Measurements from ENCODE around the gene TBC1D14.

Gene TBC1D14

GRCh38 chr4:6932918-6933317 lies 23.3 kb downstream of the TBC1D14 start:
- peaks cover 7% of the 10 kb centered on the region; the same call in 1 of the 2 replicates for H3K4me1 ChIP-seq (ENCODE audit: control insufficient read depth, insufficient read depth, low read length)
- H3K27ac ChIP-seq (ENCODE audit: low read depth, low read length): no peak overlapping the region
- no peaks in the 10 kb centered on the region for H3K36me3 ChIP-seq (ENCODE audit: control insufficient read depth, insufficient read depth, low read length)
- H3K9ac ChIP-seq (ENCODE audit: low read depth, low read length): no peak overlapping the region
- no peaks in the 10 kb centered on the region for H3K9me3 ChIP-seq (ENCODE audit: control insufficient read depth, insufficient read depth, low read length)
- H3K4me3 ChIP-seq (ENCODE audit: low read depth, low read length): no peak overlapping the region
- no peaks in the 10 kb centered on the region for H3K27me3 ChIP-seq (ENCODE audit: control insufficient read depth, insufficient read depth, low read length)

- no peaks in the 10 kb centered on the region for H3K27me3 ChIP-seq (ENCODE audit: control insufficient read depth, insufficient read depth, low read length)
- H3K27ac ChIP-seq (ENCODE audit: low read depth, low read length): no peak overlapping the region
- H3K4me3 ChIP-seq (ENCODE audit: low read depth, low read length): no peak overlapping the region
- H3K9ac ChIP-seq (ENCODE audit: low read depth, low read length): no peak overlapping the region
- no peaks in the 10 kb centered on the region for H3K9me3 ChIP-seq (ENCODE audit: control insufficient read depth, insufficient read depth, low read length)
- no peaks in the 10 kb centered on the region for H3K36me3 ChIP-seq (ENCODE audit: control insufficient read depth, insufficient read depth, low read length)
- peaks cover 13% of the 10 kb centered on the region for H3K4me1 ChIP-seq (ENCODE audit: control insufficient read depth, insufficient read depth, low read length)
Measured at GRCh38 chr4:6933691-6934430, 24.2 kb downstream of the TBC1D14 start.

DNA sequence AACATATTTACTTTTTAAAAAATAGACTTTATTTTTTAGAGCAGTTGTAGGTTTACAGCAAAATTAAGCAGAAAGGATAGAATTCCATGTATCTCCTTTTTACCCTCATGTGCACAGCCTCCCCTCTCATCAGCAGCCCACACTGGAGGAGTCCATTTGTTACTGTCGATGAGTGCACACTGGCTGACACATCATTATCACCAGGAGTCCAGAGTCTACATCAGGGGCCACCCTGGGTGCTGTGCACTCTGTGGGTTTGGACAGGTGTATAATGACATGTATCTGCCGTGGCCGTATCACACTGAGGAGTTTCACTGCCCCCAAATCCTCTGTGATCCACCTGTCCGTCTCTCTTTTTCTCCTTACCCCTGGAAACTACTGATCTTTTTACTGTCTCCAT lies 26.3 kb downstream of the TBC1D14 start:
- Histone ChIP-seq H3K27ac (ENCODE audit: low read depth, low read length) (no peak overlapping the region), H3K4me1 (ENCODE audit: control insufficient read depth, insufficient read depth, low read length) (peaks cover 19% of the 10 kb centered on the region), H3K9ac (ENCODE audit: low read depth, low read length) (no peak overlapping the region), H3K9me3 (ENCODE audit: control insufficient read depth, insufficient read depth, low read length) (no peaks in the 10 kb centered on the region), H3K4me3 (ENCODE audit: low read depth, low read length) (no peak overlapping the region), H3K27me3 (ENCODE audit: control insufficient read depth, insufficient read depth, low read length) (no peaks in the 10 kb centered on the region), H3K36me3 (ENCODE audit: control insufficient read depth, insufficient read depth, low read length) (no peaks in the 10 kb centered on the region)

DNA sequence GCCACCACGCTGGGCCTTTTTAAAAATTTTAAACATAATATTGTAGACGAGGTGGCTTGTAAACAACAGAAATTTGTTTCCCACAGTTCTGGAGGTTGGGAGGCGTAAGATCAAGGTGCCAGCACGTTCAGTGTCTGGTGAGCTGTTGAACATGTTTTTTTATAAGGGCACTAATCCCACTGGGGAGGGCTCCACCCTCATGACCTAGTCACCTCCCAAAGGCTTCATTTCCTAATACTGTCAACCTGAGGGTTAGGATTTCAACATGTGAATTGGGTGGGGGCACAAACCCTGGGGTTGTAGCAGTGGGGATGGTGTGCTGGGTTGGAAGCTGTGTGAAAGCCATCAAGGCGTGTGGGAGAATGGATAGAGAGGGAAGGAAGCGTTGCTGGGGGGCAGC lies 27.6 kb downstream of the TBC1D14 start:
- Histone ChIP-seq H3K27ac (ENCODE audit: low read depth, low read length) (no peak overlapping the region), H3K9me3 (ENCODE audit: control insufficient read depth, insufficient read depth, low read length) (no peaks in the 10 kb centered on the region), H3K9ac (ENCODE audit: low read depth, low read length) (no peak overlapping the region), H3K4me1 (ENCODE audit: control insufficient read depth, insufficient read depth, low read length) (peaks cover 29% of the 10 kb centered on the region), H3K36me3 (ENCODE audit: control insufficient read depth, insufficient read depth, low read length) (no peaks in the 10 kb centered on the region), H3K27me3 (ENCODE audit: control insufficient read depth, insufficient read depth, low read length) (no peaks in the 10 kb centered on the region), H3K4me3 (ENCODE audit: low read depth, low read length) (no peak overlapping the region)

DNA sequence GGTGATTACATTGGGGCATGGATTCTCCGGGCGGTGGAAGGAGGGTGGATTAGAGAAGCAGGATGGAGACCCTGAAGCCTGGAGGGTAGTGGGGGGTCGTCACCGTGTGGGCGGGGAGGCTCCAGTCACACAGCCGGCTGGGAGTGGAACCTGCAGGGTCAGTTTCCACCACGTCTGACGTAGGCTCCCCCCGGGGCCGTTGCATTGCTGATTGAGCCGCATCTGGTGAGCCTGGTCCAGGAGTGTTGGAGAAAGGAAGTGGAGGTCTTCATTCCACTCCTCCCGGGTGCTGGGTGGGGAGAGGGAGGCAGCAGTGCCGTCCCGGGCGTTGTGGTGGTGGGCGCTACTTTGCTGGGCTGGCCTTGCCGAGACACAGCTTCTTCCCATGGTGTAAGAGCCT lies 28.1 kb downstream of the TBC1D14 start:
- Histone ChIP-seq H3K27ac (ENCODE audit: low read depth, low read length) (no peak overlapping the region), H3K27me3 (ENCODE audit: control insufficient read depth, insufficient read depth, low read length) (no peaks in the 10 kb centered on the region), H3K4me1 (ENCODE audit: control insufficient read depth, insufficient read depth, low read length) (peaks cover 35% of the 10 kb centered on the region), H3K9me3 (ENCODE audit: control insufficient read depth, insufficient read depth, low read length) (no peaks in the 10 kb centered on the region), H3K9ac (ENCODE audit: low read depth, low read length) (no peak overlapping the region), H3K4me3 (ENCODE audit: low read depth, low read length) (no peak overlapping the region), H3K36me3 (ENCODE audit: control insufficient read depth, insufficient read depth, low read length) (no peaks in the 10 kb centered on the region)

GRCh38 chr4:6938237-6938636 lies 28.6 kb downstream of the TBC1D14 start:
- Histone ChIP-seq H3K27me3 (ENCODE audit: control insufficient read depth, insufficient read depth, low read length) (no peaks in the 10 kb centered on the region), H3K4me3 (ENCODE audit: low read depth, low read length) (no peak overlapping the region), H3K27ac (ENCODE audit: low read depth, low read length) (no peak overlapping the region), H3K9me3 (ENCODE audit: control insufficient read depth, insufficient read depth, low read length) (no peaks in the 10 kb centered on the region), H3K4me1 (ENCODE audit: control insufficient read depth, insufficient read depth, low read length) (peaks cover 40% of the 10 kb centered on the region), H3K9ac (ENCODE audit: low read depth, low read length) (no peak overlapping the region), H3K36me3 (ENCODE audit: control insufficient read depth, insufficient read depth, low read length) (no peaks in the 10 kb centered on the region)

DNA sequence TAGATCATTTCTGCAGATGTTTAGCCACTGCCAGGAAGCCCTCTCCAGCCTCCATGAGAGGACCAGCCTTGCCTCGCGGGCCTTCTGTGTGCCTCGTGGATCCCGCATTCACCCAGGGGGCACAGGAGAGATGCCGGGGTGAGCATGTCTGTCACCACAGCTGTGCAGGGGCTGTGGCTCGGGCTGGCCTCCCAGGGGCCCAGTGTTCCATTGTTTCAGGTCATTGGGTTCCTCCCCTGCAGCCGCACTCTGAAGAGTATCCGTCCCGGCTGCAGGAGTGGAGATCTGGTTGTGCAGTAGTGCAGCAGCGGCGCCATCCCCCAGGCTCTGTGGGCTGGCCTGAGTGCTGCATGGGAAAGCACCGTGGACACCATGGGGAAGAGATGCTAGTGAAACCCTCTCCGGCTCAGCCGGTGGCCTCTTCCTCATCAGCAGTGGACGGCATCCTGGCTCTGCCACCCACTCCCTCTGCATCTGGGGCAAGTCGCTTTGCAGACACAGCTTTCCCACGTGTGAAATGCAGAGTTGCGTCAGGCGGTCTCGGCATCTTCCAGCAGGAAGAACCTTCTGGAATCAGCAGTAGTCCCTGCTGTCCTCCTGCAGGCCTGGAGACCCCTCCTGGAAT lies 29.1 kb downstream of the TBC1D14 start:
- no peak overlapping the region for H3K27ac ChIP-seq (ENCODE audit: low read depth, low read length)

GRCh38 chr4:6939761-6940743 lies 30.4 kb downstream of the TBC1D14 start:
- Histone ChIP-seq H3K27ac (ENCODE audit: low read depth, low read length) (peak overlapping the region; percentile 42), H3K9me3 (ENCODE audit: control insufficient read depth, insufficient read depth, low read length) (no peaks in the 10 kb centered on the region), H3K4me1 (ENCODE audit: control insufficient read depth, insufficient read depth, low read length) (peaks cover 58% of the 10 kb centered on the region), H3K36me3 (ENCODE audit: control insufficient read depth, insufficient read depth, low read length) (no peaks in the 10 kb centered on the region), H3K9ac (ENCODE audit: low read depth, low read length) (no peak overlapping the region), H3K27me3 (ENCODE audit: control insufficient read depth, insufficient read depth, low read length) (no peaks in the 10 kb centered on the region), H3K4me3 (ENCODE audit: low read depth, low read length) (no peak overlapping the region)

More for the DNA sequence above, 29.1 kb downstream of the TBC1D14 start:
- Histone ChIP-seq H3K9ac (ENCODE audit: low read depth, low read length) (no peak overlapping the region), H3K27me3 (ENCODE audit: control insufficient read depth, insufficient read depth, low read length) (no peaks in the 10 kb centered on the region), H3K4me1 (ENCODE audit: control insufficient read depth, insufficient read depth, low read length) (peaks cover 45% of the 10 kb centered on the region), H3K4me3 (ENCODE audit: low read depth, low read length) (no peak overlapping the region), H3K36me3 (ENCODE audit: control insufficient read depth, insufficient read depth, low read length) (no peaks in the 10 kb centered on the region), H3K9me3 (ENCODE audit: control insufficient read depth, insufficient read depth, low read length) (no peaks in the 10 kb centered on the region)

DNA sequence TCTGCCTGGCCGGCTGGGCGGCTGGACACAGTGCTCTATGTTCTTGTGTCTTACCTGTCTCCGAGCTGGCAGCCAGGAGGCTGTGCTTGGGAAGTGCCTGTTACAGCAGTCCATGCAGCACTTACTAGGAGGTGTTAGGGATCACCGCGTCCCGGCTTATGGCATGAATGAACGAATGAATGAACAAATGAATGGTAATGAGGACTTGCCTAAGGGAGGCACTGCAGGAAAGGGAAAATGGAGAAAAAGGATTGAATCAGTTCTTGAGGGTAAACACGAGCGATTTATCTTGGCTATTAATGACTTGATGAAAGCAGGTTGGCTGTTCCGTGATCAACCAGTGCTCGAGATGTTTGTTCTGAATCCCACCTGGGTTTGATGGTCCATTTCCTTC lies 31.1 kb downstream of the TBC1D14 start:
- Histone ChIP-seq H3K4me1 (ENCODE audit: control insufficient read depth, insufficient read depth, low read length) (peaks cover 58% of the 10 kb centered on the region), H3K9ac (ENCODE audit: low read depth, low read length) (no peak overlapping the region), H3K36me3 (ENCODE audit: control insufficient read depth, insufficient read depth, low read length) (no peaks in the 10 kb centered on the region), H3K27me3 (ENCODE audit: control insufficient read depth, insufficient read depth, low read length) (no peaks in the 10 kb centered on the region), H3K9me3 (ENCODE audit: control insufficient read depth, insufficient read depth, low read length) (no peaks in the 10 kb centered on the region), H3K27ac (ENCODE audit: low read depth, low read length) (no peak overlapping the region), H3K4me3 (ENCODE audit: low read depth, low read length) (no peak overlapping the region)

DNA sequence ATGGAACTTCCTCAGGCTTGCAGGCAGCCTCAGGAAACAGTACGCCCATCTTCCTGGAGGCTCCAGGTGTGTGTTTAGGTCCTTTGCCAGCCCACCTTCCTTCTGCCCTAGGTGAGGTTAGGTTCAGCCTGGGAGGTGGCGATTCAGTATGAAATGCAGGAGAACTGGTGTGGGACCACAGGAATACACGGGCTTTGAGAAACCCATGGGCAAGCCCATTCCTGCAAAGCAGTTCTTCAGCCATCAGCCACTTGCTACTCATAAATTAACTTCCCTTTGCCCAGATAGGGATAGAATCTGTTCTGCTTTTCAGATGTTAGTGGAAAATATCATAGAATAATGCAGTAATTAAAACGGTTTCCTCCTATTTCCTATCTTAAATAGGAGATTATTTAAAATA lies 32.2 kb downstream of the TBC1D14 start:
- Histone ChIP-seq H3K27ac (ENCODE audit: low read depth, low read length) (no peak overlapping the region), H3K36me3 (ENCODE audit: control insufficient read depth, insufficient read depth, low read length) (no peaks in the 10 kb centered on the region), H3K9ac (ENCODE audit: low read depth, low read length) (no peak overlapping the region), H3K27me3 (ENCODE audit: control insufficient read depth, insufficient read depth, low read length) (no peaks in the 10 kb centered on the region), H3K4me1 (ENCODE audit: control insufficient read depth, insufficient read depth, low read length) (peaks cover 58% of the 10 kb centered on the region), H3K9me3 (ENCODE audit: control insufficient read depth, insufficient read depth, low read length) (no peaks in the 10 kb centered on the region), H3K4me3 (ENCODE audit: low read depth, low read length) (no peak overlapping the region)

Measured in HUES48 (cell line).